ENCODE data around the gene CAMTA1.
"Not testable (repeated sequence)": the region's sequence is repeated elsewhere in the genome, so short reads cannot be mapped to it uniquely, and the experiment has no call there.

CAMTA1 gene

DNA sequence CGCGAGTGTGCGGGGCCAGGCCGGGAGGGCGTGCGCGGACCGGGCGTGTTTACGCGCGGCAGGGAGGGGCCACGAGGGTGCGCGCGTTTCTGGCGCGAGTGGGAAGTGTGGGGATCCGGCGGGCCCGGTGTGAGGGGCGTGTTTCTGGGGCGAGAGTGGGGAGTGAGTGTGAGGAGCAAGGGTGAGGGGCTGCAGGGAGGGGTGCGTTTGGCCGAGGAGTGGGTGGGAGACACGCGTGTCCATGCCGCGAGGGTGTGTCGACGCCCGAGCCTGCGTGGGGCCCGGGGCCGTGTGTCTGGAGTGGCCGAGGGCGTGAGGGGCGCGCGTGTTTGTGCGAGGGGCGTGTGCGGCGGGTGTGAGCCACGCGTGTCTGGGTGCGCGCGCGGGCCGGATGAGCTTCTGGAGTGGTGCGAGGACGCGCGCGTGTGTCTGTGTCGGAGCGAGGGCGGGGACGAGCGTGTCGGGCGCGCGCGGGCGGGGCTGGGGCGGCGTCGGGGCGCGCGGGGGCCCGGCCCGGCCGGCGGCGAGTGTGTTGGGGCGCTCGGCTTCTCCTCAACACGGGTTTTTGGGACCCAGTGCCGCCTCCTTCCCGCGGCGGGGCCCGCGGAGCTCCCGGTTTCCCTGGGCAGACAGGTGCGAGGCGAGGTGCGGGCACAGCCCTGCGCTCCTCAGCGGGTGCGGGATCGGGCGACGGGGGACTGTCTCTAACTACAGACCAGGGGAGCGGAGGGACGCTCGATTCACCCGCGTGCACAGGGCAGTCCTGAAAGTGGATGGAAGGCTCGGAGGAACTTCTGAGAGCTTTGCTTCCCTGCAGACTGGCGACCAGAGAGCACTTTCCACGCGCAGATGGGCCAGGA, 920.0 kb downstream of the CAMTA1 start:
- DNase-seq: no peak

DNA sequence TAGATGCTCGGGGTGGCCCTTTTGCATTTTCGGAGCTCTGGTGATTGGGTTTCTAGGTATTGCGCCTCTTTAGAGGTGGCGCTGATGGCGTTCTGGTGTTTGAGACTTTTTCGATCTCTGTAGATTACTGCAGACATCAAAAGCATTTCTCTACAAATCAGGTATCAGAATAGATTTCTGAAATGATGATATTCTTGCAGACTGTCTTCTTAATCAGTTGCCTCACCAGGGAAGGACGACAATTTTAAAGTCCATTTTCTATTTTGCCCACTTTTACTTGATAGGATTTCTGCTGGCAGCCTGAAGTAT, 920.6 kb downstream of the CAMTA1 start:
- DNase-seq: no peak

DNA sequence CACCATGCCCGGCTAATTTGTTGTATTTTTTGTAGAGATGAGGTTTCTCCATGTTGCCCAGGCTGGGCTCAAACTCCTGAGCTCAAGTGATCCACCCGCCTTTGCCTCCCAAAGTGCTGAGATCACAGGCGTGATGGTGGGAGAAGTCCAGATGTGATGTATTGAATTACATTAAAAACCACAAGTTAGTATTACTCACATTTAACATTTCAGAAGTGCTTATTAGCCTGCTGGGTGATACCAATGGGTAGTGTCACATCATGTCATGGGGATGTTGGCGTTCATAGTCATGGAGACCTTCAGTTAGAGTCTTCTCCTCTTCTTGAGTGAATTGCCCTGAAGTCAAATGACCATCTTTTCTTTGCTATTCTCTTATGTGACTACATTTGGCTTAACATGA, 922.3 kb downstream of the CAMTA1 start:
- no peak for DNase-seq

DNA sequence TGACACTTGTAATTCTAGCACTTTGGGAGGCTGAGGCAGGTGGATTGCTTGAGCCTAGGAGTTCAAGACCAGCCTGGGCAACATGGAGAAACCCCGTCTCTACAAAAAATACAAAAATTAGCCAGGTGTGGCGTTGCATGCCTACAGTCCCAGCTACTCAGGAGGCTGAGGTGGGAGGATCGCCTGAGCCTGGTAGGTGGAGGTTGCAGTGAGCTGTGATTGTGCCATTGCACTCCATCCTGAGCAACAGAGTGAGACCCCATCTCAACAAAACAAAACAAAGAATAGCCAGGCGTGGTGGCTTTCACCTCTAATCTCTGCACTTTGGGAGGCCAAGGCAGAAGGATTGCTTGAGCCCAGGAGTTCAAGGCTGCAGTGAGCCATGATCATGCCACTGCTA, 922.8 kb downstream of the CAMTA1 start:
- not testable (repeated sequence) for DNase-seq

DNA sequence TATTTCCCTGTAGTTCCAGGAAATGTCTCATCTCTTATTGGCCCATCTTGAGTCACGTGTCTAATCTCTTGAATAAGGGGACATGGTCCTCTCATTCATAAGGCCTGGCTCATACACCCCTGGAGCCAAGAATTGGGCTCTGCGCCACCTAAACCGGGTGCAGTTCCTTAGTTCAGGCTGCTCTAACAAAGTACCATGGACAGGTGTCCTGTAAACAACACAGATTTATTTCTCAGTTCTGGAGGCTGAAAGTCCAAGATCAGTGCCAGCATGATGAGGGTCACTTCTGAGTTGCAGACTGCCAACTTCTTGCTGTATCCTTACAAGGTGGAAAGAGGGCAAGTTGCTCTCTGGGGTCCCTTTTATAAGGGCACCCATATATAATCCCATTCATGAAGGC, 925.6 kb downstream of the CAMTA1 start:
- DNase-seq: no peak

DNA sequence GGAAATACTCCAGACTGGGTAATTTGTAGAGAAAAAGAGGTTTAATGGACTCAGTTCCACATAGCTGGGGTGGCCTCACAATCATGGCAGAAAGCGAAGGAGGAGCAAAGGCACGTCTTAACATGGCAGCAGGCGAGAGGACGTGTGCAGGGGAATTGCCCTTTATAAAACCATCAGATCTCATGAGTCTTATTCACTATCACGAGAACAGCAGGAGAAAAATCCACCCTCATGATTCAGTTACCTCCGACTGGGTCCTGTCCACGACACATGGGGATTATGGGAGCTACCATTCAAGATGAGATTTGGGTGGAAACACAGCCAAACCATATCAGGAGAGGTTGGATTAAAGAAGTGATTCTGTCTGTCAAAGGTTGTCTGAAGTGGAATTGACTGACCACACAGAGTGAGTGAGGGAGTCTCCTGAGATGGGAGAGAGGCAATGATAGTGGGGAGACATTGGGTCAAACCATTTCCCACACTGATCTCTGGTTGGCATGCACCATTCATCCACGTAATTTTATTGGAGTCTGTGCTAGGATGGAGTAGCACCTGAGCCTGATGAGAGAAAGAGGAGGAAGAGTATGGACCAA, 927.6 kb downstream of the CAMTA1 start:
- DNase-seq: no peak

DNA sequence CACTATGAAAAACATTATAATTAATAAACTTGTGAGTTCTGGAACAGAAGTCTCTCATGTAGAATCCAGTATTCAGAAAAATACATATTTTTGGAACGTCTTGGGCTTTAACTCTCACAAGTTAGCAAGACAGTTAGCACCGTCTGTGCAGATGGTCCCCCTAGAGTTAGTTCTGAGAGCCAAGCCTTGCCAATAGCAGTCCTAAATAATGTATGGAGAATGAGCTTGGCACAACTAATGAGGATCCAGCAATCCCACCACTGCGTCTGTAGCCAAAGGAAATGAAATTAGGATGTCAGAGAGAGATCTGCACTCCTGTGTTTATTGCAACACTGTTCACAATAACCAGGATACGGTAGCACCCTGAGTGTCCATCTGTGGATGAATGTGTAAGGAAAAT, 931.3 kb downstream of the CAMTA1 start:
- DNase-seq: no peak

DNA sequence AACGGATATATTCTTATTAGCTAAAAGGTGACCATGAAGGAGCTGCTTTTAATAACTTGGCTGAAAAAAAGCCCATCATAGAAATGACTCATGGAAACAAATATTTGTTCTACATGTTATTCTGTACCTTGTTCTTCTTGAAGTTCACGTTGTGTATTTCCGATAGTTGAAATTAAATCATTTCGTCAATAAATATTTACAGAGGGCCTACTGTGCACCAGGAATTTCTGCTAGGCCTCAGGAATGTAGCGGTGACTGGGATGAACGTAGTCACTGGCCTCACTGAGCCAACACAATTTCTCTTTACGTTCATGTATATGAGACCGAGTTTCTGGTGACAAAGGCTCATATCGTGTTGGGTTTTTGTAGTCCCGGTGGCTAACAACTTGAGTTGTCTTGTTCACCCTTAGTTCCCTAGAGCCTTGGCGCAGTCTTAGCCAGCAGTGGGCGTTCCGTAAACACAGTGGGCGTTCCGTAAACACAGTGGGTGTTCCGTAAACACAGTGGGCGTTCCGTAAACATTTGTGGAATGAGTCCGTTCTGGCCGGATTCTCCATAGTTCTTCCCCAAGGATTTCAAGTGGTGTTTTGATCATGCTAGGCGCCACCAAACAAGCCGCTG, 932.6 kb downstream of the CAMTA1 start:
- DNase-seq: no peak

DNA sequence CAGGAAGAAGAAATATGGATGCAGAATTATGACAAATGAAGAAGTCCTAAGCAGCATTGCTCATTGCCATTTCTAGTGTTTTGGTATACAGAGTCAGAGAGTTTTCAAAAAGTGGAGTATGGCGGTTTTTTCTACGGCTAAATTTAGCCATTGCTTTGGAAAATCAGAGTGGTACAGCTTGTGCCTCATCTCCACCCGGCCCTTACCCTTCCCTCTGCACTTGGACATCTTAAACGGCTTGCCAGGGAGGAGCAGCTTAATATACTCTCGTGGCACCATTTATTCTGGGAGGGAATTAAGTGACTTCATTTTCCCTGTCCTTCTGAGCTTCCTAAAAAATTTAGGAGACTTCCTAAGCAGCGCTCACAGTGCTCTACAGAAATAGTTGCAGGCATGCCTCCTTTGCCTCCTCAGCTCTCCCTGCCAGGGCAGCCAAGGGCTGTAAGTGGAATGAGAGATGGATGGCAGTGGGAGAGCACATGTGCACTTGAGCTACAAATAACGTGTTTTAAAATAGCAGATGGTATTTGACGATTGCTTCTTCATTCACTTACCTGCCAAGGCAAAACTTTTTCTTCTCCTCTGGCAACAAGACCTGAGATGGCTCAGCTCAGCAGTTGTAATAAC, 934.3 kb downstream of the CAMTA1 start:
- DNase-seq: no peak

DNA sequence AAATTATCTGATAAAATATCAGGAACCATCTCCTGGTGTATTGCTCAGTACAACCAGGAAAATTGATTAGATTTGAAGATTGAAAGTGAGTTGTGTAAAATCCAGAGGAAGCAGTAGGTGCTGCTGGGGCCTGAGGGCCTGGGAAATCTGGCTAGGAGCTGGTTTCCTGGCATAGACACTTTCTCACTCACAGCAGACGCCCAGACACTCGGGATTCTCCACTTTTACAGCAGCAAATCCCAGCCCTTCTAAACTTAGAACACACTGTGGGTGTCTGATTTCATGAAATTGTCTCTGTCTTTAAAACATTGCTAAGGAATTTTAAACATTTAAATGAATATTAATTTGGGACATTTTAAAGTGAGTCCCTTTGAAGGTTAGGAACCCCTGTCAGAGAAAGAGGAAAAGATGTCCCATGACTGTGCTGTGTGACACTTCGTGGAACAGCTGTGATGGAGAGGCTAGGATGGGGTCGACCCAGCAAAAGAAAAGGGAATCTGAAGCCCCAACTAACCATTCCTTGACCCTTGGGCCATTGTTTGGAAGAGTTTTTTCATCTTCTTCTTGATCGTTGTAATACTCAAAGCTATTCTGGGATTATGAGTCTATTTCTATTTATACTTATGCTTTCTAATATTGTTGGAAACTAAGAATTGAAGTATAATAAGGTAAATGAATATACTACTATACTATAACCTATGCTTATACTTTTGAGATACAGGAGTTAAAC, 936.9 kb downstream of the CAMTA1 start:
- no peak for DNase-seq

DNA sequence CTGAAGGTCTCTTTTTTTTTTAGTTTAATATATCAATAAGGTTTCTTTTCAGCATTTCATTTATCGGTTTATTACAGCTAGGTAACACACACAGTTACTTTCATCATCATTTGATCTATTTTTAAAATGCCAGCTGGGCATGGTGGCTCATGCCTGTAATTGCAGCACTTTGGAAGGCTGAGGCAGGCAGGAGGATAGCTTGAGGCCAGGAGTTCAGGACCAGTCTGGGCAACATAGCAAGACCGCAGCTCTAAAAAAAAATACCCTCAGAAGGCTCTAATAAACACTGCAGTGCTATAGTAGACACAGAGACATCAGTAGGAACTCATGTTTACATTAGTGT, 937.4 kb downstream of the CAMTA1 start:
- DNase-seq: no peak

DNA sequence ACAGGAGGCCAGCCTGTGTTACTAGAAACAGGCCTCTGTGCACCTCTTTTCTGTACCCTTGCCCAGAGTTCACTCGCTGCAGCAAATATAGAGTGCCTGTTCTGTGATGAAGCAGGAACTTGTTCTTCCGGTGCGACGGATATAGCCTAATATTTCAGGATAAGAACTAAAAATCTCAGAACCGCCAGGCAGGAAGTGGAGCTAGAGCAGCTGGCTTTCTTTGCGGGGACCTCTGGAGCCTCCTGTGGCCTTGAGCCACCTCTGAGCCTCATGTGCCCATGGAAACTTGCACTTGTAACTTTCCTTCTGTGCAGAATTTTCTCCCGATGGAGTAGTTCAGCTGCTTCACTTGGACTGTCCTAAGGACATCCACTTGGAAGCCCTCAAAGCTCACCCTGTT, 941.4 kb downstream of the CAMTA1 start:
- no peak for DNase-seq

DNA sequence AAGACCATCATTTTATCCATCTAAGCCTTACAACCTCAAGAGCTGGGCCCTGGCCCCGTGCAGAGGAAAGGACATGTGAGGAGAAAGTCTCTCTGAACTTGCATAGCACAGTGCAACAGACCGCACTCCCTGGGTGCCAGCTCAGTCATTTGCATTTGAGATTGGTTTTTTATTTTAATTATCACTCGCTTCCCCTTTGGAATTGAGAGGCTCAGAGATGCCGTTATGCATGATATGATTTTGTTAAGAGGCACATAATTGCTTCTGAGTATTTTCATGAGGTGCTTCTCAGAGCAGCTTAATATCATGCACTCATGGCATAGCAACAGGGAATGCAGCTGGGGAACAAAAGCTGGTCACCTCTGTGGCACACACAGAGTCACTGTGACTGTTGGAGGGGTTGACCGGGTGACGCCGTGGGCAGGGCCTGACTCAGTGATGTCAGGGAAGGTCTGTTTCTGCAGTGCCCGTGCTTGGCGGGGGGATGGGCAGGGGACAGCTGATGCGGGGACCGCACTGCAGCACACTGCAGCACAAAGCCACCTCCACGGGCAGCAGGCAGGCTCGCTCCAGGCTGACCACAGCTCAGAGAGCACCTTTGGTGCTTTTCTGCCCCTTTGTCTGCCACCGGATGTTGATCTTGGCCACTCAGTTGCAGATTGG, 942.7 kb downstream of the CAMTA1 start:
- DNase-seq: no peak

DNA sequence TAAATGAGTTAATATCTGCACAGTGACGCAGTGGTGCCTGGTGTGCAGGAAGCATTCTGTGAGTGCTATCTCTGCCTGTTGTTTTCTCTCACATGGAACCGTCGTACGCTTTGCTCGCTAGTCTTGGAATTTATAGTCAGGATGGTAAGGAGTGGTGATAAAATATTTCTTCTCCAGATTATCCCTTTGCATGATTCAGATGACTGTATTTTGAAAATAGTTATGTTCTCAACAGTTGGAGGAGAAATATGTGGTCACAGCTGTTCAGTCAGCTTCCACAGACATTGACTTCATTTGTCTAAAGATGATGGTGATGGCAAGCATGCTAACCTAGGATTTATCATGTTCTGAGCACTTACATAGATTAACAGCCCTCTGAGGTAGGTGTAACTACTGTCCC, 944.5 kb downstream of the CAMTA1 start:
- no peak for DNase-seq

DNA sequence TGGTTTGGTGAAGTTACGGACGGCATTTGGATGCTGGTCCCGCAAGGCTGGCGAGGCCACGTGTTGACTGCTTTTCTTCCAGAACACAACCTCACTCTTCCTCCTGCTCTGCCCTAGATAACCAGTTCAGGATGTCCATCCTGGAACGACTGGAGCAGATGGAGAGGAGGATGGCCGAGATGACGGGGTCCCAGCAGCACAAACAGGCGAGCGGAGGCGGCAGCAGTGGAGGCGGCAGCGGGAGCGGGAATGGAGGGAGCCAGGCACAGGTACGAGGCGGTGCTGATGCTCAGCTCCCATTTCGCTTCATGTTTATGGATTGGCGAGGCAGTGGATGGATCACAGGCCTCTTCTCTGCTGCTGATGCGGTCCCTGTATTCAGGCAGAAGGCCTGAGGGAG, 947.1 kb downstream of the CAMTA1 start:
- no peak for DNase-seq

DNA sequence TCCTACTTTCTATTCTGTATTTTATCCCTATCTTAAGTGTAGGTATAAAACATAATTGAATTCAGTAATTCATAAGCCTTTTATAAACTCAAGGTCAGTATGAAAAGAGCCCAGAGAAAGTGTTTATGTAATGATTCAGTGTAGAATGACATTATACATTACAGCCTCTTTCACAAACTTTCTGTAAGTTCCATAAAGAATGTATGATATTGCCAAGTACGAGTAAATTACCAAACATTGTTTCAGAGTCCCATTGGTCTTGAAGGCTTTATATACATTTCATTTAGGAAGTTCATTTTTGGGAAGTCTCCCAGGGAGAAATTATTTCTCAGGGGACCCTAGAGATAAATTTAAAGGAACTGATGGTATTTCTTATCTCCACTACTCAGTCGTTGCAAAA, 948.0 kb downstream of the CAMTA1 start:
- no peak for DNase-seq

DNA sequence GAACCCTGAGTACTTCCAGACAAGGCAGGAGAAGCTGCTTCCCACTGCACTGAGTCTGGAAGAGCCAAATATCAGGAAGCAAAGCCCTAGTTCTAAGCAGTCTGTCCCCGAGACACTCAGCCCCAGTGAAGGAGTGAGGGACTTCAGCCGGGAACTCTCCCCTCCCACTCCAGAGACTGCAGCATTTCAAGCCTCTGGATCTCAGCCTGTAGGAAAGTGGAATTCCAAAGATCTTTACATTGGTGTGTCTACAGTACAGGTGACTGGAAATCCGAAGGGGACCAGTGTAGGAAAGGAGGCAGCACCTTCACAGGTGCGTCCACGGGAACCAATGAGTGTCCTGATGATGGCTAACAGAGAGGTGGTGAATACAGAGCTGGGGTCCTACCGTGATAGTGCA, 952.8 kb downstream of the CAMTA1 start:
- no peak for DNase-seq

DNA sequence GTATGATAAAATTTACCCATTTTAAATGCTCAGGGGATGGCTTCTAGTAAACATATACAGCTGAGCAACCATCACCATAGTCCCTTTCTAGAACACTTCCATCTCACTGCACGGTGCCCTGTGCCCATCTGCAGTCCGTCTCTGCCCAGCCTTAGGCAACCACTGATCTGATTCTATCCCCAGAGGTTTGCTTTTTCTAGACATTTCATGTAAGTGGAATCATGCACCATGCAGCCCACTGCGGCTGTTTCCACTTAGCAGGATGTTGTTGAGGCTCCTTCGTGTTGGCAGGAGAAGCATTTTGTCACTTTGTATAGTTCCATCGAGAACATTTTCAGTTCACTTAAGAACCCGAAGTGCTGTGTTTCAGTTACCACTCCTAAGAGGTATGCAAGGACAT, 958.1 kb downstream of the CAMTA1 start:
- no peak for DNase-seq

DNA sequence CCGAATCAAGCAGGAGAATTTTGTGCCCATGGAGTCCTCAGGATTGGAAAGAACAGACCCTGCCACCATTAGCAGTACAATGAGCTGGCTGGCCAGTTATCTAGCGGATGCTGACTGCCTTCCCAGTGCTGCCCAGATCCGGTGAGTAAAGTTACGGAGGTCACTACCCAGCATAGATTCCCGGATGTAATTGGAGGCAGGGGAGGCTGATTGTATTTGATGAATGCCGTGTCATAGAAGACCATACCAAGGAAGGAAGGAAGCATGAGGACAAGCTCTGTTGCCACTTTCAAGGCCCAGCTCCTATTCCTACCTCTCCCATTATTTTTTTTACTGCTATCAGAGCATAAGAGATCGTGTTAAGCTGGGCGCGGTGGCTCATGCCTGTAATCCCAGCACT, 959.6 kb downstream of the CAMTA1 start:
- DNase-seq: no peak

DNA sequence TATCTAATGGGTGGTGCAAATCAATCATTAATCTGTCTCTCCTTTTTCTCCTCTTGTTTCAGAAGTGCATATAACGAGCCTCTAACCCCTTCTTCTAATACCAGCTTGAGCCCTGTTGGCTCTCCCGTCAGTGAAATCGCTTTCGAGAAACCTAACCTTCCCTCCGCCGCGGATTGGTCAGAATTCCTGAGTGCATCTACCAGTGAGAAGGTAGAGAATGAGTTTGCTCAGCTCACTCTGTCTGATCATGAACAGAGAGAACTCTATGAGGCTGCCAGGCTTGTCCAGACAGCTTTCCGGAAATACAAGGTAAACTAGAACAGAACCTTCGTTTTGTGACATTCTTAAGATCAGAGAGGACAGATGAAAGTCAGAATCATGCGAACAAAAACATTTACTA, 960.5 kb downstream of the CAMTA1 start:
- no peak for DNase-seq

DNA sequence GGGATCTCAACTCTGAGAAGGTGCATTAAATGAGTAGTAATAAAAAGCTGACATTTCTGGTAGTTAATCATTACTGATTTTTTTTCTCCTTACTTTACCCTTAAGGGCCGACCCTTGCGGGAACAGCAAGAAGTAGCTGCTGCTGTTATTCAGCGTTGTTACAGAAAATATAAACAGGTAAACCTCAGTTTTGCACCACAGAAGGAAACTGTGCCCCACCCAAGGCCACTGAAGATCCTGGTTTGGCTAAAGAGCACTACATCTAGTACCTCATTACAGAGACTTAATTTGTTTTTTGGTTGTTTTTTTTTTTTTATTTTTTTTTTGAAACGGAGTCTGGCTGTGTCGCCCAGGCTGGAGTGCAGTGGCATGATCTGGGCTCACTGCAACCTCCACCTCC, 962.4 kb downstream of the CAMTA1 start:
- no peak for DNase-seq

DNA sequence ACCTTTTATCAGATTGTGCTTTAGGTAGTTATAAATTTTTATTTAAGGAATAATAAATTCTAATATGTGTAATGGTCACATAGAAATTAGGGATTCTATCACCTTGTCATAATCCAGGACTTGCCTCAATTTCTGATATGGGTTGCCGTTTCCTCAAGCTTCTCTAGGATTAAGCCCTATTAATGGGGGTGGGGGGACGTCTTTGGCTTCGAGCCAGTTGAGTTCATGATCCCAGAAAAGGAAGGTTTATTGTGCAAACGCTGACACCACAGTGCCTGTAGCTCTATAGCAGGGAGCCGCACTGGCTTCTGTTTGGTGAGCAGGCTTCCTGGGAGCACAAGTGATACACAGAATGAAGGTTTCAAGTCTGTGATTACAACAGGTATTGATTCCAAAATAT, 963.9 kb downstream of the CAMTA1 start:
- no peak for DNase-seq

DNA sequence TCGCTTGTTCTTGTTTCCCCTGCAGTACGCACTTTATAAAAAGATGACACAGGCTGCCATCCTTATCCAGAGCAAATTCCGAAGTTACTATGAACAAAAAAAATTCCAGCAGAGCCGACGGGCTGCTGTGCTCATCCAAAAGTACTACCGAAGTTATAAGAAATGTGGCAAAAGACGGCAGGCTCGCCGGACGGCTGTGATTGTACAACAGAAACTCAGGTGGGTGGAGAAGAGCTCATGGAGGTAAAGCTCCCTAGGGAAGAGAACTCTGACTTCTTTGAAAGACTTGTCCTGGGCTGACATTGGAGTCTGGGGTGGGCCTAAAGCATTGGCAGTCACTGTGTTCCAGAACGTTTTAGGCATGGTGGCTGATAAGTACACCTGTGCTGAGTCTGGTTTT, 965.9 kb downstream of the CAMTA1 start:
- DNase-seq: no peak

All from NCI-H1436 (cell line).